IgD-negative memory B cell (primary cell): ENCODE results near the gene NEURL3. TPM values are rescaled to one million over a fixed set of nuclear protein-coding genes. Genes with fewer than 3 reads are reported as not detected.

ENCODE experiments used
- H3K27ac Mint-ChIP-seq, 3 donors: one replicate each; pipeline ENCODE4 v1.8.0; 2020 to 2022; ENCODE audit warnings: mild to moderate bottlenecking in 3 of 3, mixed read lengths in 3 of 3, moderate library complexity in 1 of 3
- H3K27me3 Mint-ChIP-seq: one replicate; pipeline ENCODE4 v1.8.0; 2021; ENCODE audit warnings: mixed read lengths
- H3K36me3 Mint-ChIP-seq: one replicate; pipeline ENCODE4 v1.8.0; 2020; ENCODE audit warnings: mild to moderate bottlenecking, mixed read lengths
- H3K4me1 Mint-ChIP-seq, 3 donors: one replicate each; pipeline ENCODE4 v1.8.0; 2020 to 2022; ENCODE audit warnings: mixed read lengths in 3 of 3, mild to moderate bottlenecking in 1 of 3
- H3K4me3 Mint-ChIP-seq, 4 donors: one replicate each; pipeline ENCODE4 v1.8.0; 2020 to 2022; ENCODE audit warnings: mild to moderate bottlenecking in 4 of 4, mixed read lengths in 4 of 4, moderate library complexity in 3 of 4
- H3K9me3 Mint-ChIP-seq, 3 donors: one replicate each; pipeline ENCODE4 v1.8.0; 2020 to 2021; ENCODE audit warnings: mixed read lengths in 3 of 3, mild to moderate bottlenecking in 1 of 3
- polyA plus RNA-seq: library from polyadenylated mRNA; unstranded; fragments of 300-500 nt; fragmentation: Illumina TruSeq; gene quantifications from one replicate; pipeline ENCODE4 v1.2.3, GENCODE V29; 2021

NEURL3 gene
- polyA plus RNA-seq, 1 donor from 2014 or later: not detected

GRCh38 chr2:96526615-96527285 is 21.6 kb upstream of the NEURL3 start:
- Mint-ChIP-seq H3K4me3 (peak overlapping the region; percentile 70 to 90 (median 80)), H3K36me3 (no peaks in the 10 kb centered on the region), H3K27ac (peak overlapping the region in 2 of 3 donors; percentile 58 to 88), H3K4me1 (peaks cover 14 to 35% (median 23%) of the 10 kb centered on the region in 3 donors), H3K27me3 (peaks cover 13% of the 10 kb centered on the region), H3K9me3 (no peaks in the 10 kb centered on the region)

GRCh38 chr2:96526101-96526591 is 21.0 kb upstream of the NEURL3 start:
- peak overlapping the region in 1 of 4 donors; percentile 85 for H3K4me3 Mint-ChIP-seq
- no peak overlapping the region for H3K27ac Mint-ChIP-seq
- peaks cover 13% of the 10 kb centered on the region for H3K27me3 Mint-ChIP-seq
- H3K9me3 Mint-ChIP-seq: no peaks in the 10 kb centered on the region
- peaks cover 14 to 33% (median 23%) of the 10 kb centered on the region in 3 donors for H3K4me1 Mint-ChIP-seq
- no peaks in the 10 kb centered on the region for H3K36me3 Mint-ChIP-seq

DNA sequence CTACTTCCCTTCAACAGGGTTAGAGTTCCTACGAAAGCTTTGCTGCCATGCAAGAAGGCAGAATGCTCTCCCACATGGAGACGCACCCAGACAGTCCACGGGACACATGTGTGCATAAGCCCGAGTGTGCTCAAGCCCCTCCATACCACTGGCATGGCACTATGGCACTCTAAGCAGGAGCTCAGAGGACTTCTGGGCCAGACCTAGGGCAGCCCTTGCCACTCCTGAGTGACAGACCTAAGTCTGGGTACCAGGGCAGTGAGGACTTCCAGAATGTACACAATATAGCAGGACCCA is 20.0 kb upstream of the NEURL3 start:
- no peaks in the 10 kb centered on the region for H3K36me3 Mint-ChIP-seq
- H3K27ac Mint-ChIP-seq: no peak overlapping the region
- H3K4me3 Mint-ChIP-seq: peak overlapping the region in 1 of 4 donors; percentile 21
- peaks cover 13% of the 10 kb centered on the region for H3K27me3 Mint-ChIP-seq
- H3K4me1 Mint-ChIP-seq: peaks cover 14 to 27% (median 23%) of the 10 kb centered on the region in 3 donors
- no peaks in the 10 kb centered on the region for H3K9me3 Mint-ChIP-seq

DNA sequence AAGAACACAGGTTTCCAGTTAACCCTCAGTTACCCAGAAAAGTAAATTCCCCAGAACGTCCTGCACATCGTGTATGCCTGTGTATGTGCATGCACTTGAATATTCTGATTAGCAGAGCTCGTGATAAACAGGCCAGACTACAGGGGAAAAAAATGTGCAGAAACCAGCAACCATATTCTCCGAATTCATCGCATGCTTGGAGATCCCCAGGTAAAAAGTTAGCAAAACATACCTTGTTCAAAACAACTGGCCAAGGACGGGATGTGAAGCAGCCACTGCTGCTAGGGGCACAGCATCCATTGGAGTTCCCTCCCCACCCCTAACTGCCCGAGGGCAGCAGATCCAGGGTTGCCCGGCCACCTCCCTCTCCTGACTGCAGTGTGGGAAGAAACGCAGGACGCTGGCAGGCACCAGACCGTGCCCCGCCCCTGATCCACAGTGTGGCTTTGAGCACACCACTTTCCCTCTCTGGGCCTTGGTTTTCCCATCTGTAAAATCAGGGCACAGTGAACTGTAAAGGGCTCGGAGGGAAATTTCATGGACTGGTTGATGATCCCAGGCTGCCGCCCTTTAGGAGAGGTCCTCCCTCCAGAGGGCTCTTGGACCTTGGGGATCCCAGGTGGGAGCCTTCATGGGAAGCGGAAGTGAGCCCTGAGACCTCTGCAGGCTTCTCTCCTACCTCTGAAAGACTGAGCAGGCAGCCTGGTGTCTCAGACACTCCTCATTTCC is 19.5 kb upstream of the NEURL3 start:
- Mint-ChIP-seq H3K9me3 (no peaks in the 10 kb centered on the region), H3K36me3 (no peaks in the 10 kb centered on the region), H3K27ac (peak overlapping the region in 1 of 3 donors; percentile 43), H3K4me3 (peak overlapping the region in 1 of 4 donors; percentile 71), H3K4me1 (peaks cover 12 to 24% (median 23%) of the 10 kb centered on the region in 3 donors), H3K27me3 (peaks cover 13% of the 10 kb centered on the region)

GRCh38 chr2:96523659-96524481 is 18.7 kb upstream of the NEURL3 start:
- Mint-ChIP-seq H3K4me1 (peaks cover 12 to 23% (median 22%) of the 10 kb centered on the region in 3 donors), H3K27me3 (peaks cover 13% of the 10 kb centered on the region), H3K9me3 (no peaks in the 10 kb centered on the region), H3K27ac (peak overlapping the region in 1 of 3 donors; percentile 43), H3K4me3 (peak overlapping the region in 1 of 4 donors; percentile 71), H3K36me3 (no peaks in the 10 kb centered on the region)

DNA sequence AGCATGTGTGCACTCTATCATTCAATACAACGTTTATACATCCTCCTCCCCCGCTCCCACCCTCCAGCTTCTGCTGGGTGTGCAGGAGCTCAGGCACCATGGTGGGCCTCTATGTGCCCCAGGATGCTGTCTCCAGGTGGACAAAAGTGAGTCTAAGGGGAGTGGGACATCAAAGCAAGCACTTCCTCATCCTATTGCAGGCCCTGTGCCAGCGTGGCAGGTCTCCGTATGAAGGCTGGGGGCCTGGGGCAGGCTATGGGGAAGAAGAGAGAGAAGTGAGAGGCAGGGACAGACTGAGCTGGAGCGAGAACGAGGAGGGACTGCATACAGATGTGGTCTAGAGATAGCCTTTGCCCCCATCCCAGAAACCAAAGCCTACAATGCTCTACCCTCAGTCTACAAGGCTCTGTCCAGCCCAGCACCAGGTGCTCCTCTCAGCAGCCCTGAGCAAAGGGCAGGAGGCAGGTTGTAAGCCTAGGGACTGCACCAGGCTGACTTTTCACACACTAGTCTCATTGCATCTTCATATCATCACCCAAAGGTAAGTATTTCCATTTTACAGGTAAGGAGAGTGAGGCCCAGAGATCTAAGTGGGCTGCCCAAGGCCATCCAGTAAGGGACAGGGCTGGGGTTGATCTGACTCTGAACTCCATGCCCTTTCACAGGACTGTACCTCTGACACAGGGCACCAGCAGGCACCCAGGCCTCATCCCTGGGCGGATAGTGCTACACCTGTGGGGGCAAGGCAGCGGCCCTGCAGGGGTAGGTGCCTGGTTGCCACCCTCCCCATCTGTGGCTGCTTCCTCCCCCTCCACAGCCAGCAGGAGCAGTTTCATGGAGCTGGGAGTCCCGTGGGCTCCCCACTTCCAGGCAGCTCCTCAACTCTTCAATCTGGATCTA is 17.4 kb upstream of the NEURL3 start:
- H3K4me3 Mint-ChIP-seq: no peak overlapping the region
- H3K27me3 Mint-ChIP-seq: peaks cover 13% of the 10 kb centered on the region
- H3K4me1 Mint-ChIP-seq: peaks cover 3 to 17% (median 13%) of the 10 kb centered on the region in 3 donors
- H3K9me3 Mint-ChIP-seq: no peaks in the 10 kb centered on the region
- no peak overlapping the region for H3K27ac Mint-ChIP-seq
- H3K36me3 Mint-ChIP-seq: no peaks in the 10 kb centered on the region

DNA sequence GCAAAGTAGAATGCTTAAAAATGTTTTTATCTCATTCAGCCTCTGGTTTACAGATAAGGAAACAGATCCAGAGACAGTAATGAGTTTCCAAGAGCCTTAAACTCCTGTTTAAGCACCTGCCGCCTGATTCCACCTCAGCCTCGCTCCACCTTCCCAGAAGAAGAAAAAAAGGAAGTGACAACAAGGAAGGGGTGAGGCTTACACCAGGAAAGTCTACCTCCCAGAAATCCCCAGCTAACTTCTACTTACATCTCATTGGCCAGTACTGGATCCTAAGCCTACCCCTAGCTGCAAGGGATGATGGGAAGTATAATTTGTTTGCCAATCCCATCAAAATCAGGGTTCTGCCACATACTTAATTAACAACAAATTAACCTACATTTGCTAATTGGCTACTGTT is 16.1 kb upstream of the NEURL3 start:
- peaks cover 0 to 11% (median 7%) of the 10 kb centered on the region in 3 donors for H3K4me1 Mint-ChIP-seq
- H3K9me3 Mint-ChIP-seq: peaks cover 0 to 7% (median 2%) of the 10 kb centered on the region in 3 donors
- H3K27me3 Mint-ChIP-seq: peaks cover 10% of the 10 kb centered on the region
- no peak overlapping the region for H3K27ac Mint-ChIP-seq
- no peak overlapping the region for H3K4me3 Mint-ChIP-seq
- H3K36me3 Mint-ChIP-seq: peaks cover 3% of the 10 kb centered on the region

- Mint-ChIP-seq H3K4me1 (peaks cover 0 to 9% (median 7%) of the 10 kb centered on the region in 3 donors), H3K9me3 (peaks cover 0 to 7% (median 2%) of the 10 kb centered on the region in 3 donors), H3K27me3 (peaks cover 10% of the 10 kb centered on the region), H3K4me3 (no peak overlapping the region), H3K36me3 (peaks cover 5% of the 10 kb centered on the region), H3K27ac (peak overlapping the region in 1 of 3 donors; percentile 47)
These were observed 15.5 kb upstream of the NEURL3 start for GRCh38 chr2:96520697-96521096.

- Mint-ChIP-seq H3K27ac (peak overlapping the region in 1 of 3 donors; percentile 47), H3K27me3 (peaks cover 10% of the 10 kb centered on the region), H3K9me3 (peaks cover 0 to 7% (median 2%) of the 10 kb centered on the region in 3 donors), H3K36me3 (peaks cover 6% of the 10 kb centered on the region), H3K4me1 (peaks cover 0 to 9% (median 7%) of the 10 kb centered on the region in 3 donors), H3K4me3 (no peak overlapping the region)
These were observed 15.1 kb upstream of the NEURL3 start for GRCh38 chr2:96520231-96520630.

- no peaks in the 10 kb centered on the region for H3K4me1 Mint-ChIP-seq
- H3K9me3 Mint-ChIP-seq: peaks cover 0 to 7% (median 2%) of the 10 kb centered on the region in 3 donors
- no peak overlapping the region for H3K27ac Mint-ChIP-seq
- H3K36me3 Mint-ChIP-seq: peaks cover 6% of the 10 kb centered on the region
- no peak overlapping the region for H3K4me3 Mint-ChIP-seq
- H3K27me3 Mint-ChIP-seq: peaks cover 2% of the 10 kb centered on the region
These were observed 11.9 kb upstream of the NEURL3 start for GRCh38 chr2:96517079-96517478.

DNA sequence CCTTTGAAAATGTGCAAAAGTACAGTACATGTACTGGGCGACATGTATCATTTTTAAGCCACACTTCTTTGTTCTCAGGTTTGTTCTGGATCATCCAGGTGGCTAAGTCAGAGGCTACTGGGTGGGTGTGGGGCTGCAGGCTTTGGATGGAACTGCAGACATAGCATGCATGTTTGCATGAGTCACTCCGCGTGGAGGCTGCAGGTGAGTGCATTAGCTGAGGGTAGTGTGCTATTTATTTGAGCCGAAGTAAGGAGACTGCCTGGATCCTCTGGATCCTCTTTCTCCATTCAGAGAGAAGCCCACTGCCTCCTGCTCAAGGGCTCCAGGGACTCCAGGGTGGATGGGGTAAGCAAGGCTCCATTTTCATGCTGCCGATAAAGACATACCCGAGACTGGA is 9.4 kb upstream of the NEURL3 start:
- Mint-ChIP-seq H3K36me3 (peaks cover 6% of the 10 kb centered on the region), H3K4me3 (no peak overlapping the region), H3K9me3 (peaks cover 0 to 7% (median 2%) of the 10 kb centered on the region in 3 donors), H3K27ac (no peak overlapping the region), H3K4me1 (peaks cover 0 to 5% (median 2%) of the 10 kb centered on the region in 3 donors), H3K27me3 (peaks cover 3% of the 10 kb centered on the region)

DNA sequence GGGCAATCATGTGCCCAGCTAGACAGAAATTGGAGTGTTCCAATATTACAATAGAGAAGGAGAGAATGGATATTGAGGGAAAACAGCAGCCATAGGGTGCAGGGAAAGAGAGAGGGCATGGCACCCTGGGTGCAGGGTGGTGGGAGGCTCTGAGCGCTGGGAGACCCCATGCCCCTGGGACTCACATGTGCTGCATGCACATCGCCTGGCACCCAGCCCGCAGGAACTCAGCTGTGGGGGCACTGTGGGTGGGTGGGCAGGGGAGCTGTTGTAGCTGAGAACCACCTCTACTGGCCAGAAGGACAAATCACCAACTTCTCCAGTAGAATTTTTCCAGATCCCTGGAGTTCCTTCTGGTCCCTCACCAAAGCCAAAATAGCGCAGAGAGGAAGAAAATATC is 7.2 kb upstream of the NEURL3 start:
- Mint-ChIP-seq H3K4me1 (peaks cover 10 to 13% (median 11%) of the 10 kb centered on the region in 3 donors), H3K36me3 (peaks cover 6% of the 10 kb centered on the region), H3K4me3 (no peak overlapping the region), H3K27me3 (peaks cover 9% of the 10 kb centered on the region), H3K9me3 (peaks cover 0 to 5% (median 2%) of the 10 kb centered on the region in 3 donors), H3K27ac (no peak overlapping the region)

DNA sequence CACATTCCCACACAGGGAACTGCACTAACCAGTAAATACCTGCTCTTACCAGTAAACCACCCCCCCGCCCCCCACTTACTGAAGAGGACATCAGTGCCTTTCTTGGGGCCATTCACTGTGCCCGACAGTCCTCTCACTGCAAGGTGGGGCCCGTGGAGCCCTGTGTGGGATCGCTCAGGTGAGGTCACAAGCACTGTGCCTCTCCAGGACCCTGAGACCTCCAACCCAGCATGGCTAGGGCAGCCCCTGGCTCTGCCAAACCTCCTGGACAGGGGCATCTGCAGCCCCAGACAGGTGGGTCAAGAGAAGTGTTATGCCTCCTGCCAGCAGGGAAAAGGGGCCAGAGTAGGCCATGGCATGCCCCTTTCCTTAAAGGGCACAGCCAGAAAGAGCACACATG is 6.7 kb upstream of the NEURL3 start:
- Mint-ChIP-seq H3K4me1 (peaks cover 10 to 13% (median 11%) of the 10 kb centered on the region in 3 donors), H3K36me3 (peaks cover 6% of the 10 kb centered on the region), H3K27me3 (peaks cover 9% of the 10 kb centered on the region), H3K4me3 (no peak overlapping the region), H3K9me3 (peaks cover 0 to 2% (median under 1%) of the 10 kb centered on the region in 3 donors), H3K27ac (no peak overlapping the region)
